ENCODE results near the gene IGFL1.

DNA sequence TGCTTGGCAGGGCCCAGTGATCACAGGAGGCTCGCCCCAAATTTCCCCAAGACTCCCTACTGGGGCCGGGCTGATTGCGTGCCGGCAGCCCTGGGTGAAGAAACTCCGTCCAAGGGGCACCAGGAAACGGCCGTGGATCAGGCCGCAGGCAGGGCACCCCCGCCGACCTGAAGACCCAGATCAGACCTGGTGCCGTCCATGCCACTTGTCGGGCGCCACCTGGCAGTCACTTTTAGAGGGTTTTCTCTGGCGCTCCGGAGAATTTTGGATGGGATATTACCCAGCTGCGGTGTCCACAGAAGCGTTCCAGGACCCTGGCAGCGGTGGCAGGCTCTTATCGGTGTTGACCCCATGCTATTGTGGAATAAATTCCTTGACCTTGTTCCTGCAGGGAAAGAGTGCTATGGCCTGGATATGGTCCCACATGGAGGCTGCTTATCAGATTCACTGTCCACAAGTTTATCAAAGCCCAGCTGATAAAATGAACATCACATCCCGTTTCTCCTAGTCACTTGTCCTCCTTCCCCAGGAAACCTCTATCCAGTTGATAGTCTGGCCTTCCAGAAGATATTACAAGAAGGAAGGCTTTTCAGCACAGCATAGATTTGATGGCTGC, 43.3 kb upstream of the IGFL1 start:
- TF ChIP-seq, protein P1, sequence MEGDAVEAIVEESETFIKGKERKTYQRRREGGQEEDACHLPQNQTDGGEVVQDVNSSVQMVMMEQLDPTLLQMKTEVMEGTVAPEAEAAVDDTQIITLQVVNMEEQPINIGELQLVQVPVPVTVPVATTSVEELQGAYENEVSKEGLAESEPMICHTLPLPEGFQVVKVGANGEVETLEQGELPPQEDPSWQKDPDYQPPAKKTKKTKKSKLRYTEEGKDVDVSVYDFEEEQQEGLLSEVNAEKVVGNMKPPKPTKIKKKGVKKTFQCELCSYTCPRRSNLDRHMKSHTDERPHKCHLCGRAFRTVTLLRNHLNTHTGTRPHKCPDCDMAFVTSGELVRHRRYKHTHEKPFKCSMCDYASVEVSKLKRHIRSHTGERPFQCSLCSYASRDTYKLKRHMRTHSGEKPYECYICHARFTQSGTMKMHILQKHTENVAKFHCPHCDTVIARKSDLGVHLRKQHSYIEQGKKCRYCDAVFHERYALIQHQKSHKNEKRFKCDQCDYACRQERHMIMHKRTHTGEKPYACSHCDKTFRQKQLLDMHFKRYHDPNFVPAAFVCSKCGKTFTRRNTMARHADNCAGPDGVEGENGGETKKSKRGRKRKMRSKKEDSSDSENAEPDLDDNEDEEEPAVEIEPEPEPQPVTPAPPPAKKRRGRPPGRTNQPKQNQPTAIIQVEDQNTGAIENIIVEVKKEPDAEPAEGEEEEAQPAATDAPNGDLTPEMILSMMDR (IDR thresholded peaks at IDR 0.05): no peak
- TF ChIP-seq POLR2A (IDR thresholded peaks at IDR 0.05): no peak

All from transverse colon (tissue), 3 donors.